Neural progenitor cell (in vitro differentiated cells): ENCODE data around the gene CCDC182. TPM values are rescaled to one million over a fixed set of nuclear protein-coding genes. Genes with fewer than 3 reads are reported as not detected.

Experiments
- DNase-seq: peaks from one replicate; pipeline ENCODE4 v3.0.0-alpha.2; 2016; ENCODE audit warnings: low spot score
- H2AFZ ChIP-seq: fragments of 200-600 bp; sonication (generic); replicated peaks from 2 replicates; pipeline ENCODE4 v1.6.1; 2016; ENCODE audit warnings: antibody characterized with exemption
- H3F3A ChIP-seq: fragments of 200-600 bp; sonication (generic); 2 replicates; pipeline ENCODE4 v1.6.1; 2016; ENCODE audit warnings: antibody characterized with exemption, low read depth
- H3K27ac ChIP-seq: fragments of 200-600 bp; sonication (generic); 2 replicates; pipeline ENCODE4 v1.5.1; 2016; ENCODE audit warnings: mild to moderate bottlenecking
- H3K27me3 ChIP-seq: fragments of 200-600 bp; sonication (generic); 2 replicates; pipeline ENCODE4 v1.6.1; 2016; ENCODE audit warnings: mild to moderate bottlenecking, moderate library complexity
- H3K36me3 ChIP-seq: fragments of 200-600 bp; sonication (generic); 2 replicates; pipeline ENCODE4 v1.5.1; 2016
- H3K4me1 ChIP-seq: fragments of 200-600 bp; sonication (generic); 2 replicates; pipeline ENCODE4 v1.6.1; 2016; ENCODE audit warnings: mixed run types
- H3K4me2 ChIP-seq: fragments of 200-600 bp; sonication (generic); 2 replicates; pipeline ENCODE4 v1.6.1; 2016
- H3K4me3 ChIP-seq: fragments of 200-600 bp; sonication (generic); 2 replicates; pipeline ENCODE4 v1.5.1; 2016
- H3K79me2 ChIP-seq: fragments of 200-600 bp; sonication (generic); 2 replicates; pipeline ENCODE4 v1.6.1; 2016; ENCODE audit warnings: low read depth
- H3K9ac ChIP-seq: fragments of 200-600 bp; sonication (generic); 2 replicates; pipeline ENCODE4 v1.6.1; 2016
- H3K9me3 ChIP-seq: fragments of 200-600 bp; sonication (generic); 2 replicates; pipeline ENCODE4 v1.5.1; 2016; ENCODE audit warnings: low read depth
- H4K20me1 ChIP-seq: fragments of 200-600 bp; sonication (generic); 2 replicates; pipeline ENCODE4 v1.6.1; 2016; ENCODE audit warnings: low read depth
- H3K27ac Mint-ChIP-seq: 3 replicates; pipeline ENCODE4 v1.8.0; 2021; ENCODE audit warnings: mixed read lengths
- H3K27me3 Mint-ChIP-seq: 2 replicates; pipeline ENCODE4 v1.8.0; 2022; ENCODE audit warnings: low read depth, mild to moderate bottlenecking, inconsistent platforms, moderate library complexity, mixed read lengths; ENCODE audit not compliant: insufficient read depth
- H3K36me3 Mint-ChIP-seq: 3 replicates; pipeline ENCODE4 v1.8.0; 2021; ENCODE audit warnings: mixed read lengths
- H3K4me1 Mint-ChIP-seq: 3 replicates; pipeline ENCODE4 v1.8.0; 2021; ENCODE audit warnings: mixed read lengths
- H3K4me3 Mint-ChIP-seq: 3 replicates; pipeline ENCODE4 v1.8.0; 2021; ENCODE audit warnings: mild to moderate bottlenecking, moderate library complexity, mixed read lengths
- H3K9me3 Mint-ChIP-seq: 3 replicates; pipeline ENCODE4 v1.8.0; 2020; ENCODE audit warnings: mixed read lengths
- EZH2 ChIP-seq: fragments of 200-600 bp; sonication (generic); IDR thresholded peaks from 2 replicates; pipeline ENCODE4 v1.6.1; 2017; ENCODE audit warnings: antibody characterized with exemption, mild to moderate bottlenecking, moderate library complexity
- EZH2phosphoT487 ChIP-seq: fragments of 200-600 bp; sonication (generic); IDR thresholded peaks from 2 replicates; pipeline ENCODE4 v1.6.1; 2017; ENCODE audit warnings: antibody characterized with exemption
- total RNA-seq: library from RNA; depleted of rRNA; stranded (reverse); fragments of >200 nt; gene quantifications from 2 replicates; pipeline ENCODE4 v1.2.3, GENCODE V29; 2015; ENCODE audit warnings: low replicate concordance
- TF ChIP-seq, protein P1 (sequence below): fragments of 200-600 bp; sonication (generic); IDR thresholded peaks from 2 replicates; pipeline ENCODE4 v1.5.1; 2017; ENCODE audit warnings: antibody characterized with exemption, mild to moderate bottlenecking

CCDC182 gene
- total RNA-seq, 1 donor from 2014 or later: not detected

DNA sequence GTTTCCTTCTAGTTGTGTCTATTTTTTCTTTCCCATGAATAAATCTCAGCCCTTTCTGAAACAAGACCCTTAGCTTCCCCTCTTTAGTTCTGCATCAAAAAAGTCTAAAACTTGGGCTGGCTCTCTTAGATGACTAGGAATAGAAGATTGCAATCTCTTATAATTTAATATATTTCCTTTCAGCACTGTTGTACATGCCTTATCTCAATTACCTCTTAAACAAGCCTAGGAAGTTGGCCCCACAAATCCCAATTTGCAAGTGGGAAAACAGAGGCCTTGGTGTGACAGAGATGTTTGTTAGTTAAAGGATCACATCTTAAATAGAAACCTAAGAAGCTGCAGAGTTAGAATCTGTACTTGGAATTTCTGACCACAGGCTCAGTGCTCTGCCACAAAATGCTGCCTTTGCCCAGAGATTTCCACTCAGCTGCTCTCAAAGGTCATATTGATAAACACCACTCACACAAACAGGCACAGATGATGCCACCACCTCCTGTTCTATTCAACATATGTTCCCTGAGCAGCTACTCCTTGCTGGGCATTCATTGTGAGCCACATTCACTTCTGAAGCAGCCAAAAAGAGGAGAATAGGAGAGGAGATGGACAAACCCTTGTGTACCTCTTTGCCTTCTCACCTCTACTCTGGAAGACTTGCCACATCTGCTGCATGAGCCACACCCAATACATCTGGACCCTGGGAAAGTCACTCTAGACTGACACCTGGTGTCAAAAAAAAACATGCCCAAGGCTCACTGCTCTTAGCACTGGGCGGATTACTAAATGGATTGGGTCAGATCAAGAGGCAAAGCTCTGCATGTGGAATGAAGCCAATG is 5.5 kb downstream of the CCDC182 start:
- no peak overlapping the region for H3K27ac ChIP-seq
- no peaks in the 10 kb centered on the region for H4K20me1 ChIP-seq
- Mint-ChIP-seq H3K27ac (no peak overlapping the region), H3K4me3 (no peak overlapping the region), H3K36me3 (no peaks in the 10 kb centered on the region), H3K27me3 (no peaks in the 10 kb centered on the region), H3K4me1 (peaks cover 22% of the 10 kb centered on the region), H3K9me3 (no peaks in the 10 kb centered on the region)
- no peak overlapping the region for H2AFZ ChIP-seq
- H3K79me2 ChIP-seq: no peaks in the 10 kb centered on the region
- DNase-seq: peak; percentile 73
- no peak overlapping the region for H3K4me3 ChIP-seq
- H3F3A ChIP-seq: peaks cover 6% of the 10 kb centered on the region
- H3K4me2 ChIP-seq: no peak overlapping the region
- H3K36me3 ChIP-seq: no peaks in the 10 kb centered on the region
- TF ChIP-seq, protein P1, sequence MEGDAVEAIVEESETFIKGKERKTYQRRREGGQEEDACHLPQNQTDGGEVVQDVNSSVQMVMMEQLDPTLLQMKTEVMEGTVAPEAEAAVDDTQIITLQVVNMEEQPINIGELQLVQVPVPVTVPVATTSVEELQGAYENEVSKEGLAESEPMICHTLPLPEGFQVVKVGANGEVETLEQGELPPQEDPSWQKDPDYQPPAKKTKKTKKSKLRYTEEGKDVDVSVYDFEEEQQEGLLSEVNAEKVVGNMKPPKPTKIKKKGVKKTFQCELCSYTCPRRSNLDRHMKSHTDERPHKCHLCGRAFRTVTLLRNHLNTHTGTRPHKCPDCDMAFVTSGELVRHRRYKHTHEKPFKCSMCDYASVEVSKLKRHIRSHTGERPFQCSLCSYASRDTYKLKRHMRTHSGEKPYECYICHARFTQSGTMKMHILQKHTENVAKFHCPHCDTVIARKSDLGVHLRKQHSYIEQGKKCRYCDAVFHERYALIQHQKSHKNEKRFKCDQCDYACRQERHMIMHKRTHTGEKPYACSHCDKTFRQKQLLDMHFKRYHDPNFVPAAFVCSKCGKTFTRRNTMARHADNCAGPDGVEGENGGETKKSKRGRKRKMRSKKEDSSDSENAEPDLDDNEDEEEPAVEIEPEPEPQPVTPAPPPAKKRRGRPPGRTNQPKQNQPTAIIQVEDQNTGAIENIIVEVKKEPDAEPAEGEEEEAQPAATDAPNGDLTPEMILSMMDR: peak; percentile 61
- no peak for TF ChIP-seq EZH2
- no peak overlapping the region for H3K9ac ChIP-seq
- no peaks in the 10 kb centered on the region for H3K27me3 ChIP-seq
- no peaks in the 10 kb centered on the region for H3K9me3 ChIP-seq
- no peaks in the 10 kb centered on the region for H3K4me1 ChIP-seq

DNA sequence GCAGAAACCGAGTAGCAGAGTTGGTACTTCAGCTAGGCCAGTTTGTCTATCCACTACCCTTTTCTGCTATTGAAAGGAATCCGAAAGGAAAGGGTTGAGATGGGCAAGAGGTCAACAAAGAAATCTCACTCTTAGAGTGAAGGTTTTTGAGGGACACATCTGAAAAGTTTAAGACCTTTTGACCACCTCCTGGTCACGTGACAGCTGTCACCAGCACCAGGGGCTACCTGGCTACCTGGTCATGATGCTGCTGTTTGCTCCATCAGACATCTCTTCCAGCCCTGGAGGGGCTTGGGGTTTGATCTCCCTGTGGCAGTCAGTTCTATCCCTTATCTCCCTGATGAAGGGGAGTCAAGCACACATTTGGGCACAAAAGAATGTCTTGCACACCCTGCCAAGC is 7.6 kb downstream of the CCDC182 start:
- peaks cover 6% of the 10 kb centered on the region for H3F3A ChIP-seq
- no peaks in the 10 kb centered on the region for H3K36me3 ChIP-seq
- TF ChIP-seq EZH2 (no peak), EZH2phosphoT487 (no peak)
- TF ChIP-seq, protein P1: no peak
- no peak overlapping the region for H3K9ac ChIP-seq
- no peak overlapping the region for H3K27ac ChIP-seq
- H3K4me3 Mint-ChIP-seq: no peak overlapping the region
- H3K4me1 Mint-ChIP-seq: peaks cover 32% of the 10 kb centered on the region
- H3K27me3 ChIP-seq: no peaks in the 10 kb centered on the region
- H3K4me3 ChIP-seq: no peak overlapping the region
- no peaks in the 10 kb centered on the region for H3K4me1 ChIP-seq
- no peaks in the 10 kb centered on the region for H3K9me3 ChIP-seq
- peak overlapping the region; percentile 27 for H3K27ac Mint-ChIP-seq
- no peak for DNase-seq
- no peaks in the 10 kb centered on the region for H3K9me3 Mint-ChIP-seq
- no peak overlapping the region for H3K4me2 ChIP-seq
- H3K36me3 Mint-ChIP-seq: no peaks in the 10 kb centered on the region
- H3K27me3 Mint-ChIP-seq: no peaks in the 10 kb centered on the region
- no peaks in the 10 kb centered on the region for H4K20me1 ChIP-seq
- H2AFZ ChIP-seq: no peak overlapping the region
- no peaks in the 10 kb centered on the region for H3K79me2 ChIP-seq

DNA sequence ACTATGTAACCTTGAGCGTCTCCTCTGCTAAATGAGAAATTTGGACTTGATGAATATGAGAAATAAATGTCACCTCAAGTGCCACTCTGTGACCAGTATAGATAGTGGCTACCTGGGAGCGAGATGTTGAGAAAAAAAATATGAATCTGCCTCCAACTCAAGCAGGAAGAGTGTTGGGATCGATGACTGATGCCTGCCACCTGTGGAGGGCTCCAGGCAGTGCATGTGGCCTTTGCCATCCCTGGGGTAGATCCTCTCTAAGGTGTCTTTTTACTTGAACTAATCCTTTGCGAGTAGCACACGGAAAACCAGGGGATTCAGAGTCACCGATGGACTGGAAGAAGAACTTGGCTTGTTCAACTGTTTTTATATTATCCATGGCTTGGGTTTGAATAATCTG is 9.4 kb downstream of the CCDC182 start:
- Histone ChIP-seq H3K9ac (no peak overlapping the region), H2AFZ (no peak overlapping the region), H4K20me1 (no peaks in the 10 kb centered on the region), H3K27me3 (no peaks in the 10 kb centered on the region), H3K4me3 (no peak overlapping the region), H3F3A (peaks cover 6% of the 10 kb centered on the region), H3K4me2 (no peak overlapping the region), H3K4me1 (no peaks in the 10 kb centered on the region), H3K36me3 (no peaks in the 10 kb centered on the region), H3K27ac (no peak overlapping the region), H3K9me3 (no peaks in the 10 kb centered on the region), H3K79me2 (no peaks in the 10 kb centered on the region)
- no peak overlapping the region for H3K4me3 Mint-ChIP-seq
- H3K9me3 Mint-ChIP-seq: no peaks in the 10 kb centered on the region
- TF ChIP-seq, protein P1: peak; percentile 56
- TF ChIP-seq EZH2: no peak
- peaks cover 32% of the 10 kb centered on the region for H3K4me1 Mint-ChIP-seq
- H3K36me3 Mint-ChIP-seq: no peaks in the 10 kb centered on the region
- DNase-seq: peak; percentile 55
- H3K27me3 Mint-ChIP-seq: no peaks in the 10 kb centered on the region
- no peak overlapping the region for H3K27ac Mint-ChIP-seq
